HL-60 (cell line): ENCODE measurements around the gene OR10H4.

Source experiments
- CTCF ChIP-seq: IDR thresholded peaks from one replicate; pipeline ENCODE4 v1.5.1; 2011; ENCODE audit warnings: low read length, control low read depth, inconsistent platforms; ENCODE audit not compliant: insufficient read depth
- GABPA ChIP-seq: IDR thresholded peaks from 2 replicates; pipeline ENCODE4 v1.6.1; 2012; ENCODE audit warnings: low read depth
- POLR2AphosphoS5 ChIP-seq: IDR thresholded peaks from 2 replicates; pipeline ENCODE4 v1.6.1; 2012; ENCODE audit warnings: low read depth
- REST ChIP-seq: IDR thresholded peaks from 2 replicates; pipeline ENCODE4 v1.6.1; 2012; ENCODE audit warnings: low read depth; ENCODE audit not compliant: insufficient replicate concordance
- SPI1 ChIP-seq: IDR thresholded peaks from 2 replicates; pipeline ENCODE4 v1.6.1; 2012; ENCODE audit warnings: low read depth, mild to moderate bottlenecking, borderline replicate concordance

- TF ChIP-seq POLR2AphosphoS5 (no peak), CTCF (no peak), GABPA (no peak), REST (no peak), SPI1 (no peak)
These were observed at the start of gene OR10H4 for GRCh38 chr19:15948223-15949058.
